ENCODE results near the gene KRT37. TPM values are rescaled to one million over a fixed set of nuclear protein-coding genes. Genes with fewer than 3 reads are reported as not detected.
A peak's percentile ranks its signal among the peaks of the same experiment; 100 is the strongest.

The KRT37 gene
- total and polyA plus RNA-seq, 9 of the 15 experiments (the other 6 are each of a cell fraction or from before 2014, with no cell fraction given): not detected

DNA sequence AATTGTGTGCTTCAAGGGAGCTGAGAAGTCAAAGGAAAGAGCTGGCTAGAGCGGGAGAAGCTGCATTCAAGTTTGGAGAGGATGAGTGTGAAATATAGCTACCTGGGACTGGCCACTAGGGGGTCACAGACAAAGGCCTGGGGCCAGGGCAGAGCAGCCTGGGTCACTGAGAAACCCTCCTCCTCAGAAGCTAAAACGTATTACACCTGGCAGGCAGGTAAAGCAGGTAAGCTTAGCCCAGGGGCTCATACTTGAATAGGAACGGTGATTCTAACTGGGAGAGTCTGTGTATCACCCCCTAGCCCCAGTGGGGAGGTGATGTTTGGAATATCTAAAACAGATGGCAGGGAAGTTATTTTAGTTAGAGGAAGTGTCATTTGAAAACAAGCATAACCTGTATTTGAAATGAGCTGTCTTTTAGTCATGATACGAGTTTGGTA lies 6.8 kb downstream of the KRT37 start:
- 2% methylated on average over 4 of the region's 4 CpGs for WGBS (ENCODE audit: insufficient coverage, low coverage, missing lambda C conversion rate)
- no peak overlapping the region for H2AFZ ChIP-seq (ENCODE audit: low read depth, low read length)
- no peaks in the 10 kb centered on the region for H3K4me1 ChIP-seq (replicated peaks in 1 of 2; ENCODE audit: control insufficient read depth in 2 of 2, insufficient read depth in 2 of 2, low read length in 2 of 2)
- no peak overlapping the region for H3K27ac ChIP-seq (ENCODE audit: extremely low read depth, low read depth, low read length)
- no peaks in the 10 kb centered on the region for H3K36me3 ChIP-seq (ENCODE audit: control insufficient read depth, insufficient read depth, low read length)
- H3K9me1 ChIP-seq (ENCODE audit: control insufficient read depth, insufficient read depth, low read length): no peaks in the 10 kb centered on the region
- CTCF ChIA-PET (ENCODE audit: low intra/inter-chr PET ratio): no interaction called here
- H3K9me3 ChIP-seq (replicated peaks; ENCODE audit: control insufficient read depth, insufficient read depth, low read depth, low read length): no peaks in the 10 kb centered on the region
- peaks cover 18 to 42% of the 10 kb centered on the region in 2 experiments; a peak in 4 of 5 replicates for H3K27me3 ChIP-seq (ENCODE audit: control insufficient read depth in 2 of 2, insufficient read depth in 2 of 2, low read length in 2 of 2)
- no peak overlapping the region for H3K9ac ChIP-seq (ENCODE audit: insufficient read depth in 1 of 2, low read depth in 2 of 2, low read length in 2 of 2)
- H3K4me2 ChIP-seq (ENCODE audit: insufficient read depth, low read length): no peak overlapping the region
- H4K20me1 ChIP-seq (replicated peaks; ENCODE audit: control insufficient read depth, insufficient read depth, low read length): no peaks in the 10 kb centered on the region
- no peaks in the 10 kb centered on the region for H3K79me2 ChIP-seq (ENCODE audit: control insufficient read depth, insufficient read depth, low read length)
- in situ Hi-C loops (cut with MboI): no loop called here
- DNase-seq (ENCODE audit: extremely low read depth in 1 of 4, low spot score in 3 of 4) (peak; percentile 16 to 59 (median 53)), FAIRE-seq (no peak), ATAC-seq (peak; percentile 84)
- BruUV-seq (replicated peaks): no TSS peak
- POLR2A ChIA-PET: interaction anchor here (0.5 to 1.9 kb wide), 3 partner anchors 9 to 273 kb away, joined by 3 to 8 read pairs (median 3); no protein-coding TSS in a partner anchor
- intact Hi-C loops (cut with micrococcal nuclease): no loop called here
- peak in 1 of 2 experiments; percentile 27; a peak in 2 of 4 replicates for TF ChIP-seq RAD21 (CRISPR knock-in tag; conservative IDR thresholded peaks at IDR 0.05 in 1 of 2, IDR thresholded peaks at IDR 0.05 in 1 of 2)
- no peak for TF ChIP-seq SRSF7 (optimal IDR thresholded peaks at IDR 0.05; ENCODE audit: low read depth, low read length)
- peak; percentile 52 to 67 (median 55) for TF ChIP-seq CTCF (IDR thresholded peaks at IDR 0.05 in 2 of 3, conservative IDR thresholded peaks at IDR 0.05 in 1 of 3; ENCODE audit: insufficient read depth in 2 of 3, low read depth in 1 of 3, low read length in 3 of 3)
- TF ChIP-seq BCL6 (CRISPR knock-in tag; IDR thresholded peaks at IDR 0.05): no peak
- no peak overlapping the region for H3K4me3 ChIP-seq

All from K562 (cell line).